ENCODE data around the gene EXOC3L2.
"Not testable (repeated sequence)": the region's sequence is repeated elsewhere in the genome, so short reads cannot be mapped to it uniquely, and the experiment has no call there.

Gene EXOC3L2

GRCh38 chr19:45245334-45245787, at the start of gene EXOC3L2:
TSS of gene EXOC3L2 (minus strand) at chr19:45245407. CDS start at chr19:45239045, 6,362 bp downstream.
- DNase-seq = no peak

- no peak for DNase-seq
Observed at GRCh38 chr19:45294291-45295029, 49.3 kb upstream of the EXOC3L2 start.

- no peak for DNase-seq
Observed at GRCh38 chr19:45293682-45294081, 48.5 kb upstream of the EXOC3L2 start.

GRCh38 chr19:45291834-45292233, 46.6 kb upstream of the EXOC3L2 start:
- no peak for DNase-seq

GRCh38 chr19:45290381-45290931, 45.2 kb upstream of the EXOC3L2 start:
- DNase-seq = no peak

- DNase-seq = no peak
Observed at GRCh38 chr19:45283443-45284033, 38.3 kb upstream of the EXOC3L2 start.

GRCh38 chr19:45280471-45280961, 35.3 kb upstream of the EXOC3L2 start:
- no peak for DNase-seq

GRCh38 chr19:45279587-45280192, 34.5 kb upstream of the EXOC3L2 start:
- no peak for DNase-seq

- no peak for DNase-seq
Observed at GRCh38 chr19:45278087-45278486, 32.9 kb upstream of the EXOC3L2 start.

GRCh38 chr19:45276284-45276687, 31.1 kb upstream of the EXOC3L2 start:
- DNase-seq = no peak

GRCh38 chr19:45275370-45275971, 30.3 kb upstream of the EXOC3L2 start:
- DNase-seq = no peak

- DNase-seq = no peak
Observed at GRCh38 chr19:45273521-45273855, 28.3 kb upstream of the EXOC3L2 start.

- no peak for DNase-seq
Observed at GRCh38 chr19:45271735-45272108, 26.5 kb upstream of the EXOC3L2 start.

GRCh38 chr19:45271098-45271734, 26.0 kb upstream of the EXOC3L2 start:
- DNase-seq = no peak

- not testable (repeated sequence) for DNase-seq
Observed at GRCh38 chr19:45269939-45270338, 24.7 kb upstream of the EXOC3L2 start.

- DNase-seq = no peak
Observed at GRCh38 chr19:45267296-45267695, 22.1 kb upstream of the EXOC3L2 start.

GRCh38 chr19:45265375-45265774, 20.2 kb upstream of the EXOC3L2 start:
- no peak for DNase-seq

GRCh38 chr19:45264781-45265317, 19.6 kb upstream of the EXOC3L2 start:
- no peak for DNase-seq

- DNase-seq = no peak
Observed at GRCh38 chr19:45263013-45263412, 17.8 kb upstream of the EXOC3L2 start.

- no peak for DNase-seq
Observed at GRCh38 chr19:45262570-45262969, 17.4 kb upstream of the EXOC3L2 start.

- no peak for DNase-seq
Observed at GRCh38 chr19:45258862-45259261, 13.7 kb upstream of the EXOC3L2 start.

- DNase-seq = no peak
Observed at GRCh38 chr19:45256836-45257235, 11.6 kb upstream of the EXOC3L2 start.
